OCI-LY7 (cell line): ENCODE results near the gene APBB2.

Experiments
- EZH2phosphoT487 ChIP-seq: fragments of 200-600 bp; sonication (generic); IDR thresholded peaks from 2 replicates; pipeline ENCODE4 v1.6.1; 2018; ENCODE audit warnings: low read depth, borderline replicate concordance, mild to moderate bottlenecking, mixed run types, antibody characterized with exemption, low read length, moderate library complexity, mixed read lengths
- TF ChIP-seq, protein P1 (sequence below): fragments of 200-600 bp; sonication (generic); conservative IDR thresholded peaks from 2 replicates; pipeline ENCODE4 v1.5.1; 2014; ENCODE audit warnings: mild to moderate bottlenecking, antibody characterized with exemption, low read length, moderate library complexity, mixed read lengths

DNA sequence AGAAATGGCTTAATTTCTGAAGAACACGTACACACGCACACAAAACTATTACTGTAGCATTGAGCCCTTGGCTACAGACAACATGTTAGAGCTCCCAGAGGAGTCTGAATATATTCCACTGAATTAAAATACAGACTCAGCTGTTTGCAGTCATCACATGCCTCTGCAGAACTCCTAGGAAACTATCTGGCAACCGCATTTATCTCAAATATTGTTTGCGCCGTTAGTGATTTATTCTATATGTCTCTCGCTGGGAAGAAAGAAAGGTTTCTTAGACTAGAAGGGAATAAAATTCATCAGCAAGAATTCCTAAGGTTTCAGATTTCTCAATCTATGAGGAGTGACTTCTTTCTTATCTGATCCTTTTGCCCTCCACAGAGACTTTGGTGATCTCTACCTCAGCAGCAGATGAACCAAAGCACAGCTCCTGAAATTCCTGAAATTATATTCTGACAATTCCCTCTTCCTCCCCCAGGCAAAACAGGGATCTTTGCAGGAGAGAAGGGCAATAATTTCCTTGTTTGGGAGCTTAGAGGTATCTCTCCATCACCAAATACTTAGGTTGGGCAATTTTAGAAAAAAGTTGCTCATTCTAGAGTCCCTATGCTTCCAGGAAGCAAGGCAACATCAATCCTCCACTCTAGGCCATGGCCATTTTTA, 199.2 kb downstream of the APBB2 start:
- TF ChIP-seq, protein P1, sequence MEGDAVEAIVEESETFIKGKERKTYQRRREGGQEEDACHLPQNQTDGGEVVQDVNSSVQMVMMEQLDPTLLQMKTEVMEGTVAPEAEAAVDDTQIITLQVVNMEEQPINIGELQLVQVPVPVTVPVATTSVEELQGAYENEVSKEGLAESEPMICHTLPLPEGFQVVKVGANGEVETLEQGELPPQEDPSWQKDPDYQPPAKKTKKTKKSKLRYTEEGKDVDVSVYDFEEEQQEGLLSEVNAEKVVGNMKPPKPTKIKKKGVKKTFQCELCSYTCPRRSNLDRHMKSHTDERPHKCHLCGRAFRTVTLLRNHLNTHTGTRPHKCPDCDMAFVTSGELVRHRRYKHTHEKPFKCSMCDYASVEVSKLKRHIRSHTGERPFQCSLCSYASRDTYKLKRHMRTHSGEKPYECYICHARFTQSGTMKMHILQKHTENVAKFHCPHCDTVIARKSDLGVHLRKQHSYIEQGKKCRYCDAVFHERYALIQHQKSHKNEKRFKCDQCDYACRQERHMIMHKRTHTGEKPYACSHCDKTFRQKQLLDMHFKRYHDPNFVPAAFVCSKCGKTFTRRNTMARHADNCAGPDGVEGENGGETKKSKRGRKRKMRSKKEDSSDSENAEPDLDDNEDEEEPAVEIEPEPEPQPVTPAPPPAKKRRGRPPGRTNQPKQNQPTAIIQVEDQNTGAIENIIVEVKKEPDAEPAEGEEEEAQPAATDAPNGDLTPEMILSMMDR: no peak
- TF ChIP-seq EZH2phosphoT487: no peak
